ENCODE measurements around the gene SCAMP5.

DNA sequence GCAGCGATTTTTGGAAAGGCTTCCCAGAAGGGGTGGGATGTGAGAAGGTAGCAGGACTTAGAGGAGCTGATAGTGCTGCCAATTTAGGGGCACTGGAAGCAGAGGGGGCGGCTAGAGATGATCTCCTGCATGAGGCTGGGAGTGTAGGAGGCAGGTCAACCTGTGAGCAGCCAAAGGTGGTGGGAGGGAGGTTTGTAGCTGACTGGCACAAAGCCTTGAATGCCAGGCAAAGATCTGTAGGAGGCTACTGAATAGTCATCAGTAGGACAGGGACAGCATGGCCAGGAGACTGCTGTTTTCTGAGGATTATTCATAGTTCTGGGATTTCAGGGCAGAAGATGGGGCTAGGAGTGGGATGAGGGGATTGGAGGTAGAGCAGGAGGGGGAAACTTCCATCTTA is 2.2 kb downstream of the SCAMP5 start:
- TF ChIP-seq EZH2 (IDR thresholded peaks at IDR 0.05): no peak
- no peak for TF ChIP-seq POLR2AphosphoS5 (IDR thresholded peaks at IDR 0.05; ENCODE audit: borderline replicate concordance, low read depth, low read length)
